ENCODE results near the gene CYP2A13.

DNA sequence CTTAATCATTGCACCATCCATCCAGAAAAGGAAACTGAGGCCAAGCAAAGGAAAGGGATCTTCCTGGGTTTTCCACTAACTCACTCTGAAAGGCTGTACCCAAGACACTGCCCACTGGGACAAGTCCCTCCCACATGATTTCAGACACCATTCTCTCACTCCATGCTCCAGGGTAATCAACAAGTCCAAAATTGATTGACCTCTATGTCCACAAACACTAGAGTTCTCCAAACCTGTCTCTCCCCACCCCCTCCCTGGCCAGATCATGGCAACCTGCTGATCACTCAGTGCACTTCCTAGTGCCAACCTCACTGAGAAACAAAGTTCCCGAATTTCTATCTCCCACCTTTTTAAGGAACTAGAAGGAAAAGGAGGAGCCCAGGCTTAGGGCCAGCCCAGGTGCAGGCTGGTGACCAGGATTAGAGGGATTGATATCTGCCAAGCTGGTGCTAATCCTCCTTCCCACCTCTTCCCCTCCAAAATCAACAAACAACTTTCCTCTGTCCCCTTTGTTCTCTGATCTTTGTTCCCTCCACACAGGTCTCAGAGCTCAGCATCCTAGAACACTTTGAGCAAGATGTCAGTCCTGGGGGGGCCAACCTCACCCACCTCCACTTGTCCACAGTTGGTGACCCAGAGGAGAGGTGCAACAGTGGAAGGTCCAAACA is 2.4 kb upstream of the CYP2A13 start:
- TF ChIP-seq POLR2AphosphoS5 (IDR thresholded peaks at IDR 0.05; ENCODE audit: low read depth) (no peak), EZH2 (IDR thresholded peaks at IDR 0.05; ENCODE audit: low read depth, unreplicated experiment) (no peak)
- TF ChIP-seq, protein P1, sequence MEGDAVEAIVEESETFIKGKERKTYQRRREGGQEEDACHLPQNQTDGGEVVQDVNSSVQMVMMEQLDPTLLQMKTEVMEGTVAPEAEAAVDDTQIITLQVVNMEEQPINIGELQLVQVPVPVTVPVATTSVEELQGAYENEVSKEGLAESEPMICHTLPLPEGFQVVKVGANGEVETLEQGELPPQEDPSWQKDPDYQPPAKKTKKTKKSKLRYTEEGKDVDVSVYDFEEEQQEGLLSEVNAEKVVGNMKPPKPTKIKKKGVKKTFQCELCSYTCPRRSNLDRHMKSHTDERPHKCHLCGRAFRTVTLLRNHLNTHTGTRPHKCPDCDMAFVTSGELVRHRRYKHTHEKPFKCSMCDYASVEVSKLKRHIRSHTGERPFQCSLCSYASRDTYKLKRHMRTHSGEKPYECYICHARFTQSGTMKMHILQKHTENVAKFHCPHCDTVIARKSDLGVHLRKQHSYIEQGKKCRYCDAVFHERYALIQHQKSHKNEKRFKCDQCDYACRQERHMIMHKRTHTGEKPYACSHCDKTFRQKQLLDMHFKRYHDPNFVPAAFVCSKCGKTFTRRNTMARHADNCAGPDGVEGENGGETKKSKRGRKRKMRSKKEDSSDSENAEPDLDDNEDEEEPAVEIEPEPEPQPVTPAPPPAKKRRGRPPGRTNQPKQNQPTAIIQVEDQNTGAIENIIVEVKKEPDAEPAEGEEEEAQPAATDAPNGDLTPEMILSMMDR (conservative IDR thresholded peaks at IDR 0.05; ENCODE audit: low read depth in 2 of 2): no peak
- TF ChIP-seq, protein P2, sequence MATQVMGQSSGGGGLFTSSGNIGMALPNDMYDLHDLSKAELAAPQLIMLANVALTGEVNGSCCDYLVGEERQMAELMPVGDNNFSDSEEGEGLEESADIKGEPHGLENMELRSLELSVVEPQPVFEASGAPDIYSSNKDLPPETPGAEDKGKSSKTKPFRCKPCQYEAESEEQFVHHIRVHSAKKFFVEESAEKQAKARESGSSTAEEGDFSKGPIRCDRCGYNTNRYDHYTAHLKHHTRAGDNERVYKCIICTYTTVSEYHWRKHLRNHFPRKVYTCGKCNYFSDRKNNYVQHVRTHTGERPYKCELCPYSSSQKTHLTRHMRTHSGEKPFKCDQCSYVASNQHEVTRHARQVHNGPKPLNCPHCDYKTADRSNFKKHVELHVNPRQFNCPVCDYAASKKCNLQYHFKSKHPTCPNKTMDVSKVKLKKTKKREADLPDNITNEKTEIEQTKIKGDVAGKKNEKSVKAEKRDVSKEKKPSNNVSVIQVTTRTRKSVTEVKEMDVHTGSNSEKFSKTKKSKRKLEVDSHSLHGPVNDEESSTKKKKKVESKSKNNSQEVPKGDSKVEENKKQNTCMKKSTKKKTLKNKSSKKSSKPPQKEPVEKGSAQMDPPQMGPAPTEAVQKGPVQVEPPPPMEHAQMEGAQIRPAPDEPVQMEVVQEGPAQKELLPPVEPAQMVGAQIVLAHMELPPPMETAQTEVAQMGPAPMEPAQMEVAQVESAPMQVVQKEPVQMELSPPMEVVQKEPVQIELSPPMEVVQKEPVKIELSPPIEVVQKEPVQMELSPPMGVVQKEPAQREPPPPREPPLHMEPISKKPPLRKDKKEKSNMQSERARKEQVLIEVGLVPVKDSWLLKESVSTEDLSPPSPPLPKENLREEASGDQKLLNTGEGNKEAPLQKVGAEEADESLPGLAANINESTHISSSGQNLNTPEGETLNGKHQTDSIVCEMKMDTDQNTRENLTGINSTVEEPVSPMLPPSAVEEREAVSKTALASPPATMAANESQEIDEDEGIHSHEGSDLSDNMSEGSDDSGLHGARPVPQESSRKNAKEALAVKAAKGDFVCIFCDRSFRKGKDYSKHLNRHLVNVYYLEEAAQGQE (IDR thresholded peaks at IDR 0.05; ENCODE audit: unreplicated experiment): no peak
- TF ChIP-seq, protein P3, sequence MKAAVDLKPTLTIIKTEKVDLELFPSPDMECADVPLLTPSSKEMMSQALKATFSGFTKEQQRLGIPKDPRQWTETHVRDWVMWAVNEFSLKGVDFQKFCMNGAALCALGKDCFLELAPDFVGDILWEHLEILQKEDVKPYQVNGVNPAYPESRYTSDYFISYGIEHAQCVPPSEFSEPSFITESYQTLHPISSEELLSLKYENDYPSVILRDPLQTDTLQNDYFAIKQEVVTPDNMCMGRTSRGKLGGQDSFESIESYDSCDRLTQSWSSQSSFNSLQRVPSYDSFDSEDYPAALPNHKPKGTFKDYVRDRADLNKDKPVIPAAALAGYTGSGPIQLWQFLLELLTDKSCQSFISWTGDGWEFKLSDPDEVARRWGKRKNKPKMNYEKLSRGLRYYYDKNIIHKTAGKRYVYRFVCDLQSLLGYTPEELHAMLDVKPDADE (IDR thresholded peaks at IDR 0.05): no peak
- TF ChIP-seq, protein P4, sequence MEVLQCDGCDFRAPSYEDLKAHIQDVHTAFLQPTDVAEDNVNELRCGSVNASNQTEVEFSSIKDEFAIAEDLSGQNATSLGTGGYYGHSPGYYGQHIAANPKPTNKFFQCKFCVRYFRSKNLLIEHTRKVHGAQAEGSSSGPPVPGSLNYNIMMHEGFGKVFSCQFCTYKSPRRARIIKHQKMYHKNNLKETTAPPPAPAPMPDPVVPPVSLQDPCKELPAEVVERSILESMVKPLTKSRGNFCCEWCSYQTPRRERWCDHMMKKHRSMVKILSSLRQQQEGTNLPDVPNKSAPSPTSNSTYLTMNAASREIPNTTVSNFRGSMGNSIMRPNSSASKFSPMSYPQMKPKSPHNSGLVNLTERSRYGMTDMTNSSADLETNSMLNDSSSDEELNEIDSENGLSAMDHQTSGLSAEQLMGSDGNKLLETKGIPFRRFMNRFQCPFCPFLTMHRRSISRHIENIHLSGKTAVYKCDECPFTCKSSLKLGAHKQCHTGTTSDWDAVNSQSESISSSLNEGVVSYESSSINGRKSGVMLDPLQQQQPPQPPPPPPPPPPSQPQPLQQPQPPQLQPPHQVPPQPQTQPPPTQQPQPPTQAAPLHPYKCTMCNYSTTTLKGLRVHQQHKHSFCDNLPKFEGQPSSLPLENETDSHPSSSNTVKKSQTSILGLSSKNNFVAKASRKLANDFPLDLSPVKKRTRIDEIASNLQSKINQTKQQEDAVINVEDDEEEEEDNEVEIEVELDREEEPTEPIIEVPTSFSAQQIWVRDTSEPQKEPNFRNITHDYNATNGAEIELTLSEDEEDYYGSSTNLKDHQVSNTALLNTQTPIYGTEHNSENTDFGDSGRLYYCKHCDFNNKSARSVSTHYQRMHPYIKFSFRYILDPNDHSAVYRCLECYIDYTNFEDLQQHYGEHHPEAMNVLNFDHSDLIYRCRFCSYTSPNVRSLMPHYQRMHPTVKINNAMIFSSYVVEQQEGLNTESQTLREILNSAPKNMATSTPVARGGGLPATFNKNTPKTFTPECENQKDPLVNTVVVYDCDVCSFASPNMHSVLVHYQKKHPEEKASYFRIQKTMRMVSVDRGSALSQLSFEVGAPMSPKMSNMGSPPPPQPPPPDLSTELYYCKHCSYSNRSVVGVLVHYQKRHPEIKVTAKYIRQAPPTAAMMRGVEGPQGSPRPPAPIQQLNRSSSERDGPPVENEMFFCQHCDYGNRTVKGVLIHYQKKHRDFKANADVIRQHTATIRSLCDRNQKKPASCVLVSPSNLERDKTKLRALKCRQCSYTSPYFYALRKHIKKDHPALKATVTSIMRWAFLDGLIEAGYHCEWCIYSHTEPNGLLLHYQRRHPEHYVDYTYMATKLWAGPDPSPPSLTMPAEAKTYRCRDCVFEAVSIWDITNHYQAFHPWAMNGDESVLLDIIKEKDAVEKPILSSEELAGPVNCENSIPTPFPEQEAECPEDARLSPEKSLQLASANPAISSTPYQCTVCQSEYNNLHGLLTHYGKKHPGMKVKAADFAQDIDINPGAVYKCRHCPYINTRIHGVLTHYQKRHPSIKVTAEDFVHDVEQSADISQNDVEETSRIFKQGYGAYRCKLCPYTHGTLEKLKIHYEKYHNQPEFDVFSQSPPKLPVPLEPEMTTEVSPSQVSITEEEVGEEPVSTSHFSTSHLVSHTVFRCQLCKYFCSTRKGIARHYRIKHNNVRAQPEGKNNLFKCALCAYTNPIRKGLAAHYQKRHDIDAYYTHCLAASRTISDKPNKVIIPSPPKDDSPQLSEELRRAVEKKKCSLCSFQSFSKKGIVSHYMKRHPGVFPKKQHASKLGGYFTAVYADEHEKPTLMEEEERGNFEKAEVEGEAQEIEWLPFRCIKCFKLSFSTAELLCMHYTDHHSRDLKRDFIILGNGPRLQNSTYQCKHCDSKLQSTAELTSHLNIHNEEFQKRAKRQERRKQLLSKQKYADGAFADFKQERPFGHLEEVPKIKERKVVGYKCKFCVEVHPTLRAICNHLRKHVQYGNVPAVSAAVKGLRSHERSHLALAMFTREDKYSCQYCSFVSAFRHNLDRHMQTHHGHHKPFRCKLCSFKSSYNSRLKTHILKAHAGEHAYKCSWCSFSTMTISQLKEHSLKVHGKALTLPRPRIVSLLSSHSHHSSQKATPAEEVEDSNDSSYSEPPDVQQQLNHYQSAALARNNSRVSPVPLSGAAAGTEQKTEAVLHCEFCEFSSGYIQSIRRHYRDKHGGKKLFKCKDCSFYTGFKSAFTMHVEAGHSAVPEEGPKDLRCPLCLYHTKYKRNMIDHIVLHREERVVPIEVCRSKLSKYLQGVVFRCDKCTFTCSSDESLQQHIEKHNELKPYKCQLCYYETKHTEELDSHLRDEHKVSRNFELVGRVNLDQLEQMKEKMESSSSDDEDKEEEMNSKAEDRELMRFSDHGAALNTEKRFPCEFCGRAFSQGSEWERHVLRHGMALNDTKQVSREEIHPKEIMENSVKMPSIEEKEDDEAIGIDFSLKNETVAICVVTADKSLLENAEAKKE (CRISPR knock-in tag; IDR thresholded peaks at IDR 0.05): no peak

All from GM23338 (cell line).